Esophagus muscularis mucosa (tissue), 4 donors: ENCODE data around the gene ATP5F1B.

Experiments
- CTCF ChIP-seq, 3 experiments: fragments of 200-600 bp in 2 of 3; fragments of 450-650 bp in 1 of 3; sonication (generic) in 2 of 3; IDR thresholded peaks; one replicate each; pipeline ENCODE4 v1.5.1; 2017 to 2019; ENCODE audit warnings: antibody characterized with exemption in 3 of 3, mild to moderate bottlenecking in 2 of 3, moderate library complexity in 1 of 3
- EP300 ChIP-seq: sonication (generic); formaldehyde crosslinking; IDR thresholded peaks from one replicate; pipeline ENCODE4 v1.6.1; 2017; ENCODE audit warnings: antibody characterized with exemption
- POLR2A ChIP-seq: fragments of 450-650 bp; IDR thresholded peaks from one replicate; pipeline ENCODE4 v1.6.1; 2017; ENCODE audit warnings: antibody characterized with exemption, moderate library complexity, mild to moderate bottlenecking, low read depth

DNA sequence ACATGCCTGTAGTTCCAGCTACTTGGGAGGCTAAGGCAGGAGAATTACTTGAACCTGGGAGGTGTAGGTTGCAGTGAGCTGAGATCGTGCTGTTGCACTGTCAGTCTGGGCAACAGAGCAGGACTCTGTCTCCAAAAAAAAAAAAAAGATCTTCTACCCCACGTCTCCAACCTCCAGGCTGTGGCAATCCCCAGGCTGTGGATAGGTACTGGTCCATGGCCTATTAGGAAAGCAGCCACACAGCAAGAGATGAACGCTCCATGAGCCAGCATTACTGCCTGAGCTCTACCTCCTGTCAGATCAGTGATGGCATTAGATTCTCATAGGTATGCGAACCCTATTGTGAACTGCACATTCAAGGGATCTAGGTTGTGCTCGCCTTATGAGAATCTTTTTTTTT is 48.4 kb upstream of the ATP5F1B start:
- no peak for TF ChIP-seq EP300
- no peak for TF ChIP-seq CTCF (IDR thresholded peaks at IDR 0.05)
- TF ChIP-seq POLR2A: no peak
